CD8-positive, alpha-beta memory T cell (primary cell): ENCODE results near the gene FAM180A. TPM values are rescaled to one million over a fixed set of nuclear protein-coding genes. Genes with fewer than 3 reads are reported as not detected.

Experiments
- CTCF ChIA-PET: fragments of 350-600 bp; sonication (Branson Sonifier 250); formaldehyde crosslinking; loops from one replicate; lab custom pipeline; 2021; ENCODE audit warnings: antibody characterized with exemption; lab: Charles Lee
- POLR2A ChIA-PET: fragments of 350-600 bp; sonication (Branson Sonifier 250); formaldehyde crosslinking; loops from one replicate; lab custom pipeline; 2021; ENCODE audit warnings: antibody characterized with exemption; lab: Charles Lee
- DNase-seq, 5 donors: peaks; one replicate each; pipeline versions ENCODE4 v3.0.0 to v3.0.0-alpha.2; 2020 to 2022; ENCODE audit warnings: mixed read lengths in 1 of 5
- H3K27ac ChIP-seq: one replicate; pipeline ENCODE4 v1.7.0; 2013; ENCODE audit warnings: low read depth, mild to moderate bottlenecking, low read length, moderate library complexity
- H3K27me3 ChIP-seq: 2 replicates; pipeline ENCODE4 v1.7.0; 2013; ENCODE audit warnings: low read length, mild to moderate bottlenecking; ENCODE audit not compliant: insufficient read depth, poor library complexity, severe bottlenecking
- H3K36me3 ChIP-seq: 2 replicates; pipeline ENCODE4 v1.7.0; 2013; ENCODE audit warnings: mild to moderate bottlenecking, low read length, moderate library complexity; ENCODE audit not compliant: insufficient read depth
- H3K4me1 ChIP-seq: 2 replicates; pipeline ENCODE4 v1.7.0; 2013; ENCODE audit warnings: mild to moderate bottlenecking, low read length, moderate library complexity; ENCODE audit not compliant: insufficient read depth
- H3K4me3 ChIP-seq: 2 replicates; pipeline ENCODE4 v1.7.0; 2013; ENCODE audit warnings: mild to moderate bottlenecking, low read length
- H3K9me3 ChIP-seq: 2 replicates; pipeline ENCODE4 v1.7.0; 2013; ENCODE audit warnings: mild to moderate bottlenecking, low read length
- H3K27ac Mint-ChIP-seq, 8 donors: one replicate each; pipeline ENCODE4 v1.8.0; 2020 to 2021; ENCODE audit warnings: mixed read lengths in 8 of 8, mild to moderate bottlenecking in 6 of 8, inconsistent platforms in 3 of 8, moderate library complexity in 3 of 8
- H3K27me3 Mint-ChIP-seq, 2 donors: one replicate each; pipeline ENCODE4 v1.8.0; 2020 to 2021; ENCODE audit warnings: mixed read lengths in 2 of 2, mild to moderate bottlenecking in 1 of 2, moderate library complexity in 1 of 2
- H3K36me3 Mint-ChIP-seq, 3 donors: one replicate each; pipeline ENCODE4 v1.8.0; 2020 to 2021; ENCODE audit warnings: mixed read lengths in 3 of 3, inconsistent platforms in 1 of 3, mild to moderate bottlenecking in 1 of 3
- H3K4me1 Mint-ChIP-seq, 3 donors: one replicate each; pipeline ENCODE4 v1.8.0; 2020 to 2021; ENCODE audit warnings: mixed read lengths in 3 of 3, inconsistent platforms in 1 of 3, mild to moderate bottlenecking in 1 of 3
- H3K4me3 Mint-ChIP-seq, 7 donors: one replicate each; pipeline ENCODE4 v1.8.0; 2020 to 2021; ENCODE audit warnings: mixed read lengths in 7 of 7, mild to moderate bottlenecking in 6 of 7, moderate library complexity in 4 of 7, inconsistent platforms in 2 of 7
- H3K9me3 Mint-ChIP-seq, 5 donors: one replicate each; pipeline ENCODE4 v1.8.0; 2020 to 2022; ENCODE audit warnings: mixed read lengths in 5 of 5, mild to moderate bottlenecking in 3 of 5, moderate library complexity in 2 of 5, inconsistent platforms in 1 of 5
- polyA plus RNA-seq: library from polyadenylated mRNA; unstranded; fragments of 300-500 nt; fragmentation: Illumina TruSeq; gene quantifications from one replicate; pipeline ENCODE4 v1.2.3, GENCODE V29; 2021
- total RNA-seq, 2 experiments: library from RNA; stranded (reverse); gene quantifications; one replicate each; pipeline ENCODE4 v1.2.3, GENCODE V29; 2021

FAM180A gene
- total and polyA plus RNA-seq, 3 experiments from 2014 or later: not detected

DNA sequence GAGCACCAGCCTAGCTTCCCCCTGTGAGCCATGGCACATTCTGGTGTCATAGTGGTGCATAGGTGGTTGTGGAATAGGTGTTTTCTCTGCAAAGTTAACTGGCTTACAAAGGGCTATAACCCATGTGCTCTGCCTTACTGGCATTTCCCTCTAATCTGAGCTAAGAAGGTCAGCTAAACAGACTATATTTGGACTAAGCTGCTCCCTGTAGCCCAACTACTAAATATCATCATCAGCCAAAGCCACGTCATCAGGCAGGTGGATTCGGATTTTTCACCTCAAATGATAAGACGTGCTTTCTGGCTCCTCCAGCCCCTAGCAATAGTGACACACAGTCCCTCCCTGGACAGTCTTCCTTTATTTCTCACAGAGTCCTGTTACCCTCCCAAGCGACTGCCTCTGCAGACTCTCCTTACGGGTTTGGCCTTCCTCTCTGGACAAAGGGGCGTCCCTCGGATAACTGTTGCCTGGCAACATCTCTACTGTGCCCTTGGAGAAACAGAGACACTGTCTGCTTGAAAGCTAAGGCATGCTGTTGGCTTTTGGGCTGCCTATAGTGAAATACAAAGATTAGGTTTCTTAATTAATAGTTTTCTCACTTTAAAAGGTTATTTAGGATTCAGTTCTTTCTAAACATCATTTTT is 29.7 kb downstream of the FAM180A start:
- DNase-seq: no peak
- H3K4me3 ChIP-seq: no peak overlapping the region
- POLR2A ChIA-PET: no interaction called here
- Mint-ChIP-seq H3K36me3 (no peaks in the 10 kb centered on the region), H3K4me1 (no peaks in the 10 kb centered on the region), H3K27me3 (peaks cover 7 to 30% of the 10 kb centered on the region in 2 donors), H3K9me3 (no peaks in the 10 kb centered on the region), H3K4me3 (no peak overlapping the region), H3K27ac (no peak overlapping the region)
- H3K27me3 ChIP-seq: no peaks in the 10 kb centered on the region
- no peak overlapping the region for H3K27ac ChIP-seq
- H3K36me3 ChIP-seq: no peaks in the 10 kb centered on the region
- CTCF ChIA-PET: no interaction called here
- no peaks in the 10 kb centered on the region for H3K9me3 ChIP-seq
- no peaks in the 10 kb centered on the region for H3K4me1 ChIP-seq

DNA sequence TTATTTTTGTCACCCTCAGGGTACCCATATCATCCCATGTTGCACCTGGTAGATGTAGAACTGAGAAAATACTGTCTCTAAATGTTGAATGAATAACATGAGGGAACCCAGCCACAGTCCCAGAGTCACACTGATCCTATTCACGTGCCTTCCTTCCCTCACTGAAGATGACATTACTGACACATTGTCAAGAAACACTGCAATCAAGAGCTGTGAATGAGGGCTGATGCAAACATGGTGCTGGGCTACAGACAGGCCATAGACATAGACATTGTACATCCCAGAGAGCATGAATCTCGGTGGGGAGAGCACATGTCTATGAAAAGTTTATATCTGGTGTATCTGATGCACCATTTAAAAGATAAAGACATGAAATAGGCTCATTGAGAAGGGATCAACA is 30.4 kb downstream of the FAM180A start:
- Histone ChIP-seq H3K4me3 (no peak overlapping the region), H3K9me3 (no peaks in the 10 kb centered on the region), H3K27me3 (no peaks in the 10 kb centered on the region), H3K4me1 (no peaks in the 10 kb centered on the region), H3K27ac (no peak overlapping the region), H3K36me3 (no peaks in the 10 kb centered on the region)
- no peaks in the 10 kb centered on the region for H3K36me3 Mint-ChIP-seq
- no peak overlapping the region for H3K4me3 Mint-ChIP-seq
- H3K27me3 Mint-ChIP-seq: peaks cover 7 to 23% of the 10 kb centered on the region in 2 donors
- no peak overlapping the region for H3K27ac Mint-ChIP-seq
- no peaks in the 10 kb centered on the region for H3K9me3 Mint-ChIP-seq
- no peak for DNase-seq
- H3K4me1 Mint-ChIP-seq: no peaks in the 10 kb centered on the region
- ChIA-PET CTCF (no interaction called here), POLR2A (no interaction called here)

DNA sequence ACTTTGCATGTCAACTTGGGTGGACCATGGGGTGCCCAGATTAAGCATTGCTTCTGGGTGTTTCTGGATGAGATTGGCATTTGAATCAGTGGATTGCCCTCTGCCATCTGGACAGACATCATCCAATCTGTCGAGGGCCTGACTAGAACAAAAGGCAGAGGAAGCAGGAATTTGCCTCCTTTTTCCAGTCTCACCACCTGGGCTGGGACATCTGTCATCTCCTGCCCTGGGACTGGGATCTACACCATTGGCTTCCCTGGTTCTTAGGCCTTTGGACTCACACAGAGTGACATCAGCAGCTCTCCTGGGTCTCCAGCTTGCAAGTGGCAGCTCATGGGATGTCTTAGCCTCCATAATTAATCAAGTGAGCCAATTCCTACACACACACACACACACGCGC is 30.9 kb downstream of the FAM180A start:
- no peaks in the 10 kb centered on the region for H3K9me3 ChIP-seq
- no peaks in the 10 kb centered on the region for H3K4me1 ChIP-seq
- H3K4me3 ChIP-seq: no peak overlapping the region
- H3K4me3 Mint-ChIP-seq: no peak overlapping the region
- CTCF ChIA-PET: no interaction called here
- POLR2A ChIA-PET: no interaction called here
- H3K27me3 ChIP-seq: no peaks in the 10 kb centered on the region
- H3K27ac ChIP-seq: no peak overlapping the region
- no peaks in the 10 kb centered on the region for H3K36me3 ChIP-seq
- no peak for DNase-seq
- H3K27ac Mint-ChIP-seq: no peak overlapping the region
- no peaks in the 10 kb centered on the region for H3K4me1 Mint-ChIP-seq
- no peaks in the 10 kb centered on the region for H3K36me3 Mint-ChIP-seq
- peaks cover 7 to 20% of the 10 kb centered on the region in 2 donors for H3K27me3 Mint-ChIP-seq
- H3K9me3 Mint-ChIP-seq: no peaks in the 10 kb centered on the region

DNA sequence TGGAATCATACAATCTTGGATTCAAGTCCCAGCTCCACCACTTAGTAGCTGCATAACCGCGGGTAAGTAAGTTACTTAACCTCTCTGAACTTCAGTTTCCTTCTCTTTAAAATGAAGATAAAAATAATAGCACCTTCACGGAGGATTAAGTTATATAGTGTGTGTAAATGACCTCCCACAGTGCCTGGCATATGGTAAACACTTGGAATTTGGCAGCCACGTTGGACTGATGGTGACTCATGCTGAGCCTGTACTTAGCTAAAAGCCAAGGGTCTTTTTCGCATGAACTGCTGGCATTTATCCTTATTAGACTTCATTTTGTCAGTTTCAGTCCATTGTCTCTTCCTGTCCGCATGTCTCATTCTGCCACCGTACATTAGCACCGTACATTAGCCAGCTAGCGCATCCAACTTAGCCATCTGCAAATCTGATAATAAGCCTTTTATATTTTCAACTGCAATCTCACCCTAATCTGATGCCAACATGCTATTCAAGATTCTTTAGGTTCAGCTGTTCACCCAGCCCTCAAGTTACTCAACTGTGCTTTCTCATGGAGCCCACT is 31.9 kb downstream of the FAM180A start:
- Histone ChIP-seq H3K4me3 (no peak overlapping the region), H3K9me3 (no peaks in the 10 kb centered on the region), H3K36me3 (no peaks in the 10 kb centered on the region), H3K4me1 (no peaks in the 10 kb centered on the region), H3K27ac (no peak overlapping the region), H3K27me3 (no peaks in the 10 kb centered on the region)
- Mint-ChIP-seq H3K4me1 (no peaks in the 10 kb centered on the region), H3K9me3 (no peaks in the 10 kb centered on the region), H3K36me3 (no peaks in the 10 kb centered on the region), H3K27ac (no peak overlapping the region), H3K27me3 (peaks cover 7 to 20% of the 10 kb centered on the region in 2 donors), H3K4me3 (no peak overlapping the region)
- ChIA-PET POLR2A (no interaction called here), CTCF (no interaction called here)
- DNase-seq: no peak

DNA sequence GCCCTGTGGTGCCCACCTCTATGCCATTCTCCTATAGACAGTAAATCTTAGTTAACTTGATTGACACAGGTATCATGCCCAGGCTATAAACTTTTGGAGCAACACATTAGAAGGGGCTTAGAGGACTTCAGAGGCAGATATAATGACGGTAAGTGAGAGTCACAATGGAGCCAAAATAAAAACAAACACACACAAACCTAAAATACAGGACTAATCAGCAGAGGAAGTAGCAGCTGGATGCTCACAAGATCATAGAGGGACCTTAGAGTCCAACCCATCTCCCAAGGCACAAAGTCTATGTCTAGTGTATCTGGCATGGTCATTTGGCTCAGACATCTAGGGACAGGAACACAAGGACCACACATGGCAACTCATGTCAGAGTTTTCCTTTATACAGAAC is 32.9 kb downstream of the FAM180A start:
- Mint-ChIP-seq H3K36me3 (no peaks in the 10 kb centered on the region), H3K27me3 (peaks cover 7 to 10% of the 10 kb centered on the region in 2 donors), H3K27ac (no peak overlapping the region), H3K4me1 (no peaks in the 10 kb centered on the region), H3K4me3 (no peak overlapping the region), H3K9me3 (no peaks in the 10 kb centered on the region)
- Histone ChIP-seq H3K4me3 (no peak overlapping the region), H3K9me3 (no peaks in the 10 kb centered on the region), H3K27ac (no peak overlapping the region), H3K27me3 (no peaks in the 10 kb centered on the region), H3K4me1 (no peaks in the 10 kb centered on the region), H3K36me3 (no peaks in the 10 kb centered on the region)
- DNase-seq: no peak
- ChIA-PET CTCF (no interaction called here), POLR2A (no interaction called here)

DNA sequence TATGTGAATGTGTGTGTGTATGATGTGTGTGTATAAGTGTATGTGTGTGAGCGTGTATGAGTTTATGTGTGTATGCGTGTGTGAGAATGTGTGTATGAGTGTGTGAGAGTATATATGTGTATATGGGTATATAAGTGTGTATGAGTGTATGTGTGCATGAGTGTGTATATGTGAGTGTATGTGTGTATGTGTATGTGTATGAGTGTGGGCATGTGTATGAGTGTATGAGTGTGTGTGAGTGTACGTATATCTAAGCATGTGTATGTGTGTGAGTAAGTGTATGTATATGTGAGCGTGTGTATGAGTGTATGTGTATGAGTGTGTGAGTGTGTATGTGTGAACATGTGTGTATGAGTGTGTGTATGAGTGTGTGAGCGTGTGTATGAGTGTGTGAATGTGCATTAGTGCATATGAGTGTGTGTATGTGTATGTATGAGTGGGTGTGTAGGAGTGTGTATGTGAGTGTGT is 33.5 kb downstream of the FAM180A start:
- H3K4me3 Mint-ChIP-seq: no peak overlapping the region
- Histone ChIP-seq H3K27ac (no peak overlapping the region), H3K36me3 (no peaks in the 10 kb centered on the region), H3K27me3 (no peaks in the 10 kb centered on the region), H3K4me3 (no peak overlapping the region), H3K4me1 (no peaks in the 10 kb centered on the region), H3K9me3 (no peaks in the 10 kb centered on the region)
- H3K27ac Mint-ChIP-seq: no peak overlapping the region
- no peaks in the 10 kb centered on the region for H3K4me1 Mint-ChIP-seq
- H3K9me3 Mint-ChIP-seq: no peaks in the 10 kb centered on the region
- CTCF ChIA-PET: no interaction called here
- H3K36me3 Mint-ChIP-seq: no peaks in the 10 kb centered on the region
- H3K27me3 Mint-ChIP-seq: peaks cover 7% of the 10 kb centered on the region in 2 donors
- no peak for DNase-seq
- POLR2A ChIA-PET: no interaction called here

DNA sequence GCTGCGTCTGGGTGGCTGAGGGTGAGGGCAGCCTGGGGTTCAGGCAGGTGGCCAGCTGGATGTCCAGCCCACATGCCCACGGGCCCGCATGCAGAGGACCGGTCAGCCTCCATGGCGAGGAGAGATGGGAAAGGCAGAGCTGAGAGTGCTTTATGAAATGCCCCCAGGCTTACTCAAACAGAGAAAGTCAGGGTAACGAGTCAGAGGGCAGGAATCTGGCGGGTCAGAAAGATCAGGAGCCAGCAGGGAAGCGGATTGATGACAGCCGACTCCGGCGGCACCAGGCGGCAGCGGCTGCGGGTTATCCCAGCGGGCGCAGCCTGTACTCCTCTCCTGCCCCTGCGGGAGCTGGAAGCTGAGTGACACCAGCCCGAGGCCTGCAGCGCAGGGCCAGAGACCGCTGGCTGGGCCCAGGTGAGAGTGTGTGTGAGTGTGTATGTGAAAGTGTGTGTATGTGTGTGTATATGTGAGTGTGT is 34.0 kb downstream of the FAM180A start:
- Histone ChIP-seq H3K4me3 (no peak overlapping the region), H3K4me1 (no peaks in the 10 kb centered on the region), H3K9me3 (no peaks in the 10 kb centered on the region), H3K27ac (no peak overlapping the region), H3K36me3 (no peaks in the 10 kb centered on the region), H3K27me3 (no peaks in the 10 kb centered on the region)
- POLR2A ChIA-PET: no interaction called here
- peaks cover 7% of the 10 kb centered on the region in 2 donors for H3K27me3 Mint-ChIP-seq
- H3K4me3 Mint-ChIP-seq: no peak overlapping the region
- no peak for DNase-seq
- H3K4me1 Mint-ChIP-seq: no peaks in the 10 kb centered on the region
- no peaks in the 10 kb centered on the region for H3K36me3 Mint-ChIP-seq
- CTCF ChIA-PET: no interaction called here
- H3K9me3 Mint-ChIP-seq: no peaks in the 10 kb centered on the region
- H3K27ac Mint-ChIP-seq: no peak overlapping the region

DNA sequence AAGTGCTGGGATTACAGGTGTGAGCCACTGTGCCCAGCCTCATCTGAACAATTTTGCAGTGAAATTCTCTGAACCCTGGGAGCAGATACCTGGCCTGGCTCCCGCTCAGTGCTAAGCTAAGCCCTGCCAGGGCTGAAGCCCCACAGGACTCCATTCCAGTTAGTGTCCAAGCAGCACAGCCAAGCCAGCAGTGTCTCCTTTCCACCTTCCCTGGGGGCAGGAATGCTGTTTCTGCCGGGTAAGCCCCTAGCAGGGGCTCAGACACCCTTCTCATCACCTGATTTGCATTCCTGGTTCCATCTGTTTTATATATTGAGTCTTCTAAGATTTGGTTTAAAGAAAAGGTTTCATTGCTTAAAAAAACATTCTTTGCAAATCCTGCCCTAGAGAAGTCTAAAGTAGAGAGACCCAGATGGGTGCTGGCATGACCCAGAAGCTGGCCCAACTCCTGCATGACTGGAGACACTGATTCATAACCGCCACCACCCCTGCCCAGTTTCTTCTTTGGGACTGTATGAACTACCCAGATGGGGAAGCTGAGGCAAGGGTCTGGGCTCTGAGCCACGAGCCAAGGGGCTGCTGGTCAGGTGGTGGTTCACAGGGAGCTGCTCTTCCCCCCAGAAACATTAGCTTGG is 34.7 kb downstream of the FAM180A start:
- Histone ChIP-seq H3K4me1 (no peaks in the 10 kb centered on the region), H3K27me3 (no peaks in the 10 kb centered on the region), H3K27ac (no peak overlapping the region), H3K4me3 (no peak overlapping the region), H3K36me3 (no peaks in the 10 kb centered on the region), H3K9me3 (no peaks in the 10 kb centered on the region)
- H3K36me3 Mint-ChIP-seq: no peaks in the 10 kb centered on the region
- POLR2A ChIA-PET: no interaction called here
- H3K4me1 Mint-ChIP-seq: no peaks in the 10 kb centered on the region
- no peaks in the 10 kb centered on the region for H3K9me3 Mint-ChIP-seq
- H3K27ac Mint-ChIP-seq: no peak overlapping the region
- no peak for DNase-seq
- CTCF ChIA-PET: interaction anchor here (1.6 kb wide), 1 partner anchor 9 kb away, joined by 3 read pairs; no protein-coding TSS in a partner anchor
- H3K4me3 Mint-ChIP-seq: no peak overlapping the region
- peaks cover 5 to 7% of the 10 kb centered on the region in 2 donors for H3K27me3 Mint-ChIP-seq
